ENCODE measurements around the gene TRA2B.

- TF ChIP-seq USF2 (IDR thresholded peaks at IDR 0.05; ENCODE audit: low read length) (no peak), POLR2A (IDR thresholded peaks at IDR 0.05; ENCODE audit: control extremely low read depth in 1 of 2, low read depth in 2 of 2, low read length in 2 of 2) (no peak), ZNF274 (IDR thresholded peaks at IDR 0.05; ENCODE audit: borderline replicate concordance, extremely low read depth, low read length) (no peak), CTCF (IDR thresholded peaks at IDR 0.05; ENCODE audit: control extremely low read depth in 1 of 3, insufficient read depth in 1 of 3, low read depth in 1 of 3, low read length in 3 of 3) (no peak), EZH2 (IDR thresholded peaks at IDR 0.05; ENCODE audit: low read depth, low read length, severe bottlenecking) (no peak), SIN3A (conservative IDR thresholded peaks at IDR 0.05 in 1 of 2, IDR thresholded peaks at IDR 0.05 in 1 of 2; ENCODE audit: low read depth in 1 of 2, low read length in 2 of 2) (no peak), MAFK (IDR thresholded peaks at IDR 0.05; ENCODE audit: low read depth, low read length) (no peak), YY1 (IDR thresholded peaks at IDR 0.05; ENCODE audit: low read depth, low read length) (no peak)
Observed at GRCh38 chr3:185926445-185926844, 11.4 kb downstream of the TRA2B start.

Measured in H1 (cell line).